K562 (cell line): ENCODE data around the gene SHC1. TPM values are rescaled to one million over a fixed set of nuclear protein-coding genes. Genes with fewer than 3 reads are reported as not detected.

Source experiments
- ARID1B ChIP-seq: fragments of 450-650 bp; IDR thresholded peaks from 2 replicates; pipeline ENCODE4 v1.6.1; 2016; ENCODE audit warnings: antibody characterized with exemption, mild to moderate bottlenecking, inconsistent platforms
- CBFA2T3 ChIP-seq: fragments of 450-650 bp; IDR thresholded peaks from 2 replicates; pipeline ENCODE4 v1.6.1; 2017
- CREB3L1 ChIP-seq: fragments of 450-650 bp; IDR thresholded peaks from 2 replicates; pipeline ENCODE4 v1.6.1; 2014; ENCODE audit warnings: low read depth, mild to moderate bottlenecking, moderate library complexity, borderline replicate concordance
- FOSL1 ChIP-seq: fragments of 200-800 bp; sonication (Bioruptor generic); conservative IDR thresholded peaks from 2 replicates; pipeline ENCODE4 v1.6.1; 2016; ENCODE audit warnings: missing genetic modification characterization, missing compliant biosample characterization
- PHB2 ChIP-seq: fragments of 450-650 bp; IDR thresholded peaks from 2 replicates; pipeline ENCODE4 v1.6.1; 2017; ENCODE audit warnings: low read depth
- PRDM10 ChIP-seq: fragments of 450-650 bp; IDR thresholded peaks from 2 replicates; pipeline ENCODE4 v1.6.1; 2018; ENCODE audit not compliant: partially characterized antibody
- ZNF444 ChIP-seq: fragments of 250-450 bp; sonication (Bioruptor Pico); IDR thresholded peaks from 2 replicates; pipeline ENCODE4 v1.4.0; 2020; ENCODE audit warnings: mild to moderate bottlenecking, moderate library complexity
- polyA plus RNA-seq, 8 experiments: library from polyadenylated mRNA; depleted of rRNA in 4 of 8; stranded (reverse) in 5 of 8; unstranded in 3 of 8; fragments of >200 nt; fragmentation: Nextera tagmentation in 2 of 8; fragmentation: Illumina TruSeq in 1 of 8; extraction: Ambion mirVana in 2 of 8; extraction: Trizol in 1 of 8; gene quantifications; 2 replicates each; pipeline versions ENCODE4 v1.2.1 to v1.2.3, GENCODE V29; 2011 to 2014; ENCODE audit warnings: inconsistent platforms in 1 of 8, missing spikeins in 1 of 8
- total RNA-seq, 7 experiments: library from RNA; depleted of rRNA in 6 of 7; stranded (reverse); fragments of >200 nt in 6 of 7; fragmentation: Illumina TruSeq in 2 of 7; extraction: Trizol in 2 of 7; gene quantifications; 2 replicates each; pipeline versions ENCODE4 v1.2.1 to v1.2.3, GENCODE V29; 2011 to 2021; ENCODE audit warnings: low replicate concordance in 1 of 7

Gene SHC1
- total and polyA plus RNA-seq, 9 of the 15 experiments (the other 6 are each of a cell fraction or from before 2014, with no cell fraction given): 4.1 to 113 (median 51.9) TPM

- peak; percentile 13 for TF ChIP-seq PRDM10
- peak; percentile 26; the same call in 1 of the 2 replicates for TF ChIP-seq ARID1B
- TF ChIP-seq FOSL1: no peak
- peak; percentile 65; the same call in 1 of the 2 replicates for TF ChIP-seq ZNF444 (CRISPR knock-in tag)
- TF ChIP-seq PHB2: no peak
- TF ChIP-seq CREB3L1: peak; percentile 59; the same call in 1 of the 2 replicates
- 0 out of 2 replicates have a peak, but pooled peaks have one; percentile 8 for TF ChIP-seq CBFA2T3
Measured at GRCh38 chr1:155008015-155008941, 37.7 kb upstream of the SHC1 start (continued).
